HUES6 (cell line): ENCODE results near the gene COBL.

Experiments used
- H3K27ac ChIP-seq: 2 replicates; pipeline ENCODE4 v1.7.0; 2013; ENCODE audit warnings: low read depth, mild to moderate bottlenecking, low read length, inconsistent platforms
- H3K27me3 ChIP-seq: 2 replicates; pipeline ENCODE4 v1.6.1; 2013; ENCODE audit warnings: low read length; ENCODE audit not compliant: control insufficient read depth, insufficient read depth
- H3K36me3 ChIP-seq: 2 replicates; pipeline ENCODE4 v1.6.1; 2013; ENCODE audit warnings: low read length; ENCODE audit not compliant: control insufficient read depth, insufficient read depth
- H3K4me1 ChIP-seq: 2 replicates; pipeline ENCODE4 v1.6.1; 2013; ENCODE audit warnings: low read length; ENCODE audit not compliant: control insufficient read depth, insufficient read depth
- H3K4me3 ChIP-seq: 2 replicates; pipeline ENCODE4 v1.5.1; 2013; ENCODE audit warnings: low read depth, low read length
- H3K9ac ChIP-seq: one replicate; pipeline ENCODE4 v1.6.1; 2013; ENCODE audit warnings: mild to moderate bottlenecking, low read length
- H3K9me3 ChIP-seq: 2 replicates; pipeline ENCODE4 v1.6.1; 2013; ENCODE audit warnings: low read depth, low read length; ENCODE audit not compliant: control insufficient read depth, insufficient read depth

COBL gene

GRCh38 chr7:51017576-51018535, 298.8 kb downstream of the COBL start:
- Histone ChIP-seq H3K4me3 (no peak overlapping the region), H3K27ac (no peak overlapping the region), H3K9me3 (no peaks in the 10 kb centered on the region), H3K9ac (no peak overlapping the region), H3K27me3 (no peaks in the 10 kb centered on the region), H3K4me1 (no peaks in the 10 kb centered on the region), H3K36me3 (0 out of 2 replicates have a peak, but pooled peaks cover 3% of the 10 kb centered on the region)

GRCh38 chr7:51016546-51016945, 300.1 kb downstream of the COBL start:
- H3K27ac ChIP-seq: no peak overlapping the region
- no peak overlapping the region for H3K4me3 ChIP-seq
- H3K9me3 ChIP-seq: no peaks in the 10 kb centered on the region
- H3K9ac ChIP-seq: no peak overlapping the region
- H3K36me3 ChIP-seq: no peaks in the 10 kb centered on the region
- no peaks in the 10 kb centered on the region for H3K4me1 ChIP-seq
- no peaks in the 10 kb centered on the region for H3K27me3 ChIP-seq

- Histone ChIP-seq H3K4me1 (no peaks in the 10 kb centered on the region), H3K4me3 (no peak overlapping the region), H3K36me3 (no peaks in the 10 kb centered on the region), H3K27ac (no peak overlapping the region), H3K9ac (no peak overlapping the region), H3K9me3 (no peaks in the 10 kb centered on the region), H3K27me3 (no peaks in the 10 kb centered on the region)
Measured at GRCh38 chr7:51015581-51015980, 301.0 kb downstream of the COBL start.

- Histone ChIP-seq H3K4me3 (no peak overlapping the region), H3K9me3 (no peaks in the 10 kb centered on the region)
Measured at GRCh38 chr7:51014811-51015210, 301.8 kb downstream of the COBL start.

DNA sequence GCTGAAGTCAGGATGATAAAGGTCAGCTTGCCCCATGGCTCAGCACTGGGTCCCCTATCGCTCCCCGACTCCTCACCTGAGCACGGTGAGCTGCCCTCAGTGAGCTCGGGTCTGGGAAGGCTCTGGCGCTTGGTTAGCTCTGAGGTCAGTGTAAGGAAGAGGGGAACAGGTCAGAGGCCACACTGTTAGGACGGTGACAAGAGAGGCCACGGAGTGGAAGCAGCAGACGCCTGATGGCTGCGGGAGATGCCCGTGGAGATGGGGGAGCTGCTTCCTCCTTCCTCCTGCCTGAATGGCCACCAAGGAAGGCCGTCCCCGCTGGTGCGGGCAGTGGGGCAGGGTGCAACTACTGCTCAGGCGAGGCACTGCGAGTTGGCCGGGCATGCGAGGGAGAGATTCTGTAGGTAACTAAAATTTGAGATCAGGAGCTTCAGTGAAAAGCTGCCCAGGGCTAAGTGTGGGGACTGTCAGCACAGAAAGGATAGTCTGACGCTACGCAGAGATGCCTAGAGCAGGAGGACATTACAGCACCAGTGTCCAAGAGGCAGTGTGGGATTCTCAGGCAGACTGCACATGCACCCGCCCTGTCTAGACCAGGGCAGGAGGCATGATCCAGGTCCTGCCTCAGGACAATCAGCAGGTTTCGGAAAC, 302.6 kb downstream of the COBL start:
- Histone ChIP-seq H3K27ac (no peak overlapping the region), H3K36me3 (no peaks in the 10 kb centered on the region), H3K27me3 (no peaks in the 10 kb centered on the region), H3K9me3 (no peaks in the 10 kb centered on the region), H3K9ac (no peak overlapping the region), H3K4me1 (no peaks in the 10 kb centered on the region), H3K4me3 (no peak overlapping the region)

More at GRCh38 chr7:51014811-51015210, 301.8 kb downstream of the COBL start:
- Histone ChIP-seq H3K27me3 (no peaks in the 10 kb centered on the region), H3K4me1 (no peaks in the 10 kb centered on the region), H3K27ac (no peak overlapping the region), H3K36me3 (no peaks in the 10 kb centered on the region), H3K9ac (no peak overlapping the region)

DNA sequence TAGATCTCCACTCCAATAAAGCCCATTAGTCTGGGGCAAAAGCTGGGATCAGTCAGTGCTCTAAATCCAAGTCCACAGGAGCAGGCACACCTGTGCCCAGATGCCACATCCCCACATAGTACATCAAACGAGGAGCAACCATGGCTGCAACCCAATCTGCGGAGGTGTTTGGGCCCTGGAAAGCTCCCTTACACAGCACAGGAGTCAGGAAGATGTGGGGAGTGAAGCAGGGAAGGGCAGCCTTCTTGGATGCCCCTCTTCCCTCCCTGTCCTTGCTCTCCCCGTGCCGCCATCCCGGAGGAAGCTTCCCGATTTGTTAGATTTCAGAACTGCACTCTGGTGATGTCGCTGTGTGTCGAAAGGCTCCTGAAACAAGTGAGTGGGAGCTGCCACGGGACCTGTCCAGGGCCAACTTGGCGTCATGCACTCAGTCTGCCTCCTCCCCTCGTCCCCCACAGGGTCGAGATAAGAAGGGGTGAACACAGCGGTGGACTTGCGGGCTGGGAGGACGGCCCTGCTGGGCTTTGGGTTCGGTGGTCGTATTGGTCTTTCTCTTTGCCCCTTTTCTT, 303.3 kb downstream of the COBL start:
- Histone ChIP-seq H3K27ac (no peak overlapping the region), H3K27me3 (no peaks in the 10 kb centered on the region), H3K4me3 (no peak overlapping the region), H3K9ac (no peak overlapping the region), H3K36me3 (no peaks in the 10 kb centered on the region), H3K9me3 (no peaks in the 10 kb centered on the region), H3K4me1 (no peaks in the 10 kb centered on the region)

GRCh38 chr7:51012569-51013217, 303.9 kb downstream of the COBL start:
- no peaks in the 10 kb centered on the region for H3K4me1 ChIP-seq
- H3K9me3 ChIP-seq: no peaks in the 10 kb centered on the region
- H3K36me3 ChIP-seq: no peaks in the 10 kb centered on the region
- no peak overlapping the region for H3K9ac ChIP-seq
- no peak overlapping the region for H3K27ac ChIP-seq
- H3K4me3 ChIP-seq: no peak overlapping the region
- H3K27me3 ChIP-seq: no peaks in the 10 kb centered on the region

GRCh38 chr7:51011710-51012350, 304.8 kb downstream of the COBL start:
- H3K36me3 ChIP-seq: no peaks in the 10 kb centered on the region
- no peaks in the 10 kb centered on the region for H3K4me1 ChIP-seq
- no peak overlapping the region for H3K4me3 ChIP-seq
- H3K9ac ChIP-seq: no peak overlapping the region
- H3K9me3 ChIP-seq: no peaks in the 10 kb centered on the region
- no peak overlapping the region for H3K27ac ChIP-seq
- H3K27me3 ChIP-seq: no peaks in the 10 kb centered on the region

- H3K9ac ChIP-seq: no peak overlapping the region
- H3K27me3 ChIP-seq: no peaks in the 10 kb centered on the region
- no peaks in the 10 kb centered on the region for H3K4me1 ChIP-seq
- H3K4me3 ChIP-seq: no peak overlapping the region
- no peaks in the 10 kb centered on the region for H3K9me3 ChIP-seq
- no peaks in the 10 kb centered on the region for H3K36me3 ChIP-seq
- H3K27ac ChIP-seq: no peak overlapping the region
Measured at GRCh38 chr7:51010534-51010933, 306.1 kb downstream of the COBL start.

- Histone ChIP-seq H3K27ac (no peak overlapping the region), H3K36me3 (no peaks in the 10 kb centered on the region), H3K4me3 (no peak overlapping the region), H3K9ac (no peak overlapping the region), H3K4me1 (no peaks in the 10 kb centered on the region), H3K27me3 (no peaks in the 10 kb centered on the region), H3K9me3 (no peaks in the 10 kb centered on the region)
Measured at GRCh38 chr7:51009716-51010496, 306.7 kb downstream of the COBL start.
